CD4-positive, alpha-beta T cell treated with Interleukin-4 for 1 hour (primary cell): ENCODE measurements around the gene PTPRC.

Experiments
- DNase-seq, 2 donors: peaks; one replicate each; pipeline ENCODE4 v3.0.0-alpha.2; 2020 to 2022

The PTPRC gene

DNA sequence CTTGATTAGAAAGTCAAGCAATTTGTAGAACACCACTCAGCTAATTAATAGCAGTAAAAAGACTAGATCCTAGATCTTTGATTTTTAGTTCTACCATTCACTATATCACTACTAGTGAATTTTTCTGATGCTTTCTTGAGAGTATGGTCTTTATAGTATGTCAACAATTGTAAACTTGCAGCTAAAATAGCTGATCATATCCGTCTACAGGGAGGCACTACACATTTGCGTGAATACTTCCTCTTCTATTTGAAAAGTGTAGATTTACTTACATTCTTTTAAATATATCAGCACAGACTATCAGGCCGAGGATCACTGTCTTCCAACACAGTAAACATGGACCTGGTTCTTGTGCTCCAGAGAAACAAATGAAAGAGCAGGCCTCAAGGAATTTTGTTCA is 18.6 kb upstream of the PTPRC start:
- DNase-seq = peak in 1 of 2 donors; percentile 50

DNA sequence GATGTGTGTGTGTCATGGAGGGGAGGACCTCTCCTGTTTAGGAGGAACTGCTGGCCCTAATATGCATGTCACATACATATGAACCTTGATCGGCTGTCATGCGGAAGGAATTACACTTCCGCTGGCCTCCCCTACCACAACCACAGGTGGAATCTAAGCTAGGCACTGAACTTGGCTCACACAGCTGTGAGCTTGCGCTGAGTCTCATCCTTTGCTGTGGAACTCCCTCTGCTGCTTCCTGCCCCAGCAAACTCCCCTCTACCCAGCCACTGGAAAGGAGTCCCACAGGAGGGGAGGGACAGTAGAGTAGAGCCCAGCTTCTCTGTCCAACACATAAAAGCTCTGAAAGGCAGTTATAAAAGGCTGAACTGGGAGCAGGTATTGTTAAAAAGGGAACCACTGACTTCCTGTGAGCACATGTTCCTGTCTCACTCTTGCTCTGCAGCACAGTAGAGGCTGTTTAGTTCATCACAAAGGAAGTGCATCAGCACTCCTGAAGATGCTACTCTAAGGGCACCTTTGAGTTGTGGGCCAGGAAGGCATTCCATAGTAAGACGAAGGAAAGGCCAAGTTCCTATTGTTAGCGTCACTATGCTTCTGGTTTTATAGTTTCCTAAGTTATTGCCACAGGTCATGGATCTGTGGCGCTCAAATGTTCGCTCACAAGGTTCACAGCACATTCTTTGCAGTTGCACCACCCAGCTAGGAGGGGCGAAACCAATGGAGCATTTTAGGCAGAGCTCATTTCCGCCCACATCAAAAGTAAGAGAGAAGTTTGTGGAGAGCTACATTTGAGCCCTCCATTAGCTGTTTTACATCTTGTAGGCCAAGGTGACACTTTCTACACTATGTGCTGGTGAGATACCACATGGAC is 17.7 kb upstream of the PTPRC start:
- peak; percentile 78 to 81 for DNase-seq

DNA sequence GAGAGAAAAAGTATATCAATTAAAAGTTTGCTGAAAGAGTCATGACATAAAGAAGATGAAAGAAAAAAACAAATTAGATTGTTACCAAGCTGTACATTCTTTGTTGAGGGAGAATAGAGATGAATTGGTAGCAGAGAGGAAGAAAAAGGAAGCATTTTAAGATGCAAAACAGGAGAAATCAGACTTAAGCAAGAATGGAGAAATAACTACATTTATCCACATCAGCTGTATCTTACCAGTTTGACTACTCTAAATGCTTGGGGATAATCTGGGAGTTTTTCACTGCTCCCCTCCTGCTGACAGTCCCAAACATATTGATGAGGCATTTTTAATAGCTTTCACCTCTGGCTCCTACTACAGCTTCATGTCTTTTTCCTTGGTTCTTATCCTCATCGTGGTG is 16.8 kb upstream of the PTPRC start:
- no peak for DNase-seq

DNA sequence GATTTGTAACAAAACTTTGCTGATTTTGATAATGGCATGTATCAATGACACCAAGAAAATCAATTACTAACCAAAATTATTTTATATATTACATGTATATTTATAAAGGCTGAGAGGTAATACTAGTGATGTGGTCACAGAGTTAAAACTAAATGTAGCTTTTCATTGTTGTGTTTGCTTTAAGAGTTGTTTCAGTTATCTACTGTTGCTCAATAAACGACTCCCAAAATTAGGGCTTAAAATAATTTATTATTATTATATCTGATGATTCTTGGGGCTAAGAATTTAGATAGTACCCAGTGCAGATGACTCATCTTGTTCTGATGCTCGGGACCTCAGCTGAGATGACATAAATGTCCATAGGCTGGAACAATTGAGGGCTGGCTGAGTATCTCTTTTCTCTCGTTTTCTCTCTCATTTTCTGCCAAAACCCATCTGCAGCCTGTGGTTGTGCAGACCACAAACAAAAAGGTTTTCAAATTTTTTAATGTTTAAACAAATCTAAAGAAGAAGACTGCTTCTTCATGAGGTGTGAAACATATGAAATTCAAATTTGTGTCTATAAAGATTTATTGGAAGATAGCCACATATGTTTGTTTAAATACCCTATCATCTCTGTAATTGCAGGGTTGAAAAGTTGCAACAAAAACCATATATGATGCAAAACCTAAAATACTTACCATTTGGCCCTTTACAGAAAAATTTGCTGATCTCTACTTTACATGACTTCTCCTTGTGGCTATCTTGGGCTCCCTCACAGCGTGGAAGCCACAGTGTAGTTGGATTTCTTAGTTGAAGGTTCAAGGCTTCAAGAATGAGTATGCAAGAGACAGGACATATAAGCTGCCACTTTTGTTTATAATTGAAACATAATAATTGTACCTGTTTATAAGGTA is 14.8 kb upstream of the PTPRC start:
- DNase-seq = peak in 1 of 2 donors; percentile 58

DNA sequence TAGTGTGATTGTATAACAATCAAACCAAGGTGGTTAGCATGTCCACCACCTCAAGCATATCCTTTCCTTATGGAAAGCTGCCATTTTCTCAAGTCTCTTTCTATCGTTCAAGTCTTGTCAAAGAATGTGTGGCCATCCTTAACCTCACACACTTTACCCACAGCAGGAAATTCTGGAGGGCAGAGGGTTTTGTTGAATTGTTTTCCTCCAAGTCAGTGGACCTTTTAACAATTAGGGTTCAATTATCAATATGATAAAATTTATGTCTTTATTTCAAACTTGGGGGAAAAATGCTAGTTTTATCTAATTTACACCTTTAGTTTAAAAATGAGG is 14.2 kb upstream of the PTPRC start:
- no peak for DNase-seq

DNA sequence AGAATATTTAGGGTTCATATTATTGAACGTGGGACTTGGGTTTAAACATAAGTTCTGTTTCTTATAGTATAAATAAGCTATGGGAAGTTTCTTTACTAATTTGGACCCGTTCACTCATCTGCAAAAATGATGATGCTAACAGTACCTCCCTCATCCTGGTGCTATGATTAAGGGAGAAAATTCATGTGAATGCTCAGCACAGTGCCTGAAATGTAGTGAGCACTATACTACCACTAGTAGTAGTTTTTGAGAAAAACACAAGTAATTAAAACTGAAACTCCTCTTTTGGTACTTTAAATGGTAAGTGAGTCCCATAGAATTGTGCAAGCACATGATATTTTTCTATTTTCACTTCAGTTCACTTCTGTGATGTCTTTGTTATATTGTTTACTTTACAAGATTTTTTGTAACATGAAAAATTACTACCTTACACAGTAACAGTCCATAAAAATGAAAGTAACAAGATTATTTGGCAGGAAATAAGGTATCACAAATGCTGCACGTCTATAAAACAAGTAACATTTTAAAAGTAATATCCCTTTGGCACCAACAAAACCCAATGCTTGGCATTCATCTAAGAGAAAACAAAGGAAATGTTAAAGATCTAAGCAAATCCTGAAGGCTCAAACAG is 11.3 kb upstream of the PTPRC start:
- peak in 1 of 2 donors; percentile 59 for DNase-seq

DNA sequence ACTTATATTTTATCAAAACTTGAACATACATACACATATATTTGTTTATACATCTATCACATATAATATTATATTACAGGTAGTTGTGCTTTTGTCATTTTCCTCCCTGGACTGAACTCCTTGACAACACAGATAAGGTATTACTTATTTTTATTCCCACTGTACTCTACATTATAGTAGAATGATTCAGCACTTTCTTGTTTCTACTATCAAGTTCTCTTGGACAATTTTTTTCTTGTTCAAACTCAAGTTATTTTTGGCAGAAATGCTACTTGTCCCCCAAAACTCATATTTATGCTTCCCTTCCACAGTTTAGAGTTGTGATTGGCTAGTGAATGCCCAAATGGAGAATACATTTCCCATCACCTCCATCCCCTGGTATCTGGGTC is 10.8 kb upstream of the PTPRC start:
- DNase-seq = no peak

DNA sequence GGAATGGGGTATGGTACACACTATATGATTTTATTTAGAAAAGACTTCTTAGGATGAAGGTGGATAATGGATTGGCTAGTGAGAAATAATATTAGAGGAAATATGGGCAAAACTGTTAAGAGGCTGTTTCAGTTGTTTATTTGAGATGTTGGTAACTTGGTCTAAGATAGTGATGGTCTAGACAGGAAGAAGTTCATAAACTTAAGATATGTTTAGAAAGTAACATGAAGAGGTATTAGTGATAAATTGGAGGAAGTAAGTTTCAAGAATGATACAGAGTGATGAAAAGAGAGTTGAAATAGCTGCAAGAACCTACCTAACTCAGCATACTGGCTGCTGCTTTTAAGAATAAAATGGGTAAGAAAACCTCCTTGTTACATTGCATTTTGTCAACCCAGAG is 9.2 kb upstream of the PTPRC start:
- DNase-seq = no peak

DNA sequence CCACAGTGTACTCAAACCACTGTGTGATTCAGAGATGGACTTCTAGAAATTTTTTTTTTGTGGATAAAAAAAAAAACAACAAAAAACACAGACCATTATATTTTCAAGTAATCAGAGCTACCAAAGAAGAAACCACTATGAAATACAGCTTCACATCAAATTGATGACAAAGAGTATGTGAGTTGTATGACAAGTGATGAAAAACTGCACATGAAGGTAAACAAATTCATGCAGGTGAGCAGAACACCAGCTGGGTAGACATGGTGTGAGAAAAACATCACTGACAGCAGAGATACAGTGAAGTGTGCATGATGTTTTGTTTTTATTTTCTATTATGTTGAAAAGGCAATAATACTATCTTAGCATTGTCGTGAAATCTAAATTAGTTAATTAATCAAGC is 8.0 kb upstream of the PTPRC start:
- DNase-seq = no peak

DNA sequence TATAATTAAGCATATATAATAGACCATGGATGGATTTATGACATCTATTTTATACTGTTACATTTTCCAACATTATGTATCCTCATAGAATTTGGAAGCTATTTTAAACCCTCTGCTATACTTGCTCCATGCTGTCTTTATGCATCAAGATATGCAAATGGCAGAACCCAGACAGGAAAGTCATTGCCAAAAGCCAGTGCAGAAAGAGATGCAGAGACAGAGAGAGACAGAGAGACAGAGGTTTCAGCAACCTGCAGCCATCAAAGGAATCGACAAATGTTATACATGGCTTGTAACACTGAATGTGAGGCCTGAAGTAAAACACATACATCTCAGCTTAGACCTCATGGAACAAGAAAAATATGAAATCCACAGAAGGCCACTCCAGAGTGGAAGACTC is 7.5 kb upstream of the PTPRC start:
- DNase-seq = no peak

DNA sequence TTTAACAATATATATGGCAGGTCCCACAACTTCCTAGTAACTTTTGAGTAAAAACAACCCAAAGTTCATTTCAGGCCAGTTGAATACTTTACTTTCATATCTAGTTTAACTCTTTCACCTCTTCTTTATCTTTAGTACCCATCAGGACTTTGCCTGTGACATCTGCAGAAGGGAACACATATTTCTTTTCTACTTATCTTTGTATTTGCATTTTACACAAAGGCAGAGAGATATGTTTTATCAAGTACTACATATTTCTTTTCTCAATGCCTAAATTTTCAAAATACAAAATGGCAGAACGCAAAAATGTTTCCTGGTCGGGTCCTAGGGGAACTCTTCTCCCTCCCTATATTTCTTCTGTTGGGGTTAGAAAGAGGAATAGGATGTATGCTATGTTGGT is 6.8 kb upstream of the PTPRC start:
- no peak for DNase-seq

DNA sequence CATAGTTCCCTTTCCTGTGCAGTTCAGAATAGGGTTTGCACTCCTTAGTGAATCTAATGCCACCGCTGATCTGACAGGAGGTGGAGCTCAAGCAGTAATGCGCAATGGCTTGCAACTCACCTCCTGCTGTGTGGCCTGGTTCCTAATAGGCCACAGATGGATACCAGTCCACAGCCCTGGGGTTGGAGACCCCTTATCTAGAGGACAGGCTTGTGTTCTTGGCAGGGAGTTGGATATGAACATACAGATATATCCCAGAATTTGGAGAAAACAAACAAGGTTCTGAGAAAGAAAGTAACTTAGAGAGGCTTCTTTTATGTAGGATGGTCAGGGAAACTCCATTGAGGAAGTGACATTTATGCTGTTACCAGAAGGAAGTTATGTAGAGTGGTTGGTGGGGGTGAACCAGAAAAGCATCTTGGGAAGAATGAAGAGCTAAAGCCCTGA is 5.1 kb upstream of the PTPRC start:
- peak in 1 of 2 donors; percentile 58 for DNase-seq

DNA sequence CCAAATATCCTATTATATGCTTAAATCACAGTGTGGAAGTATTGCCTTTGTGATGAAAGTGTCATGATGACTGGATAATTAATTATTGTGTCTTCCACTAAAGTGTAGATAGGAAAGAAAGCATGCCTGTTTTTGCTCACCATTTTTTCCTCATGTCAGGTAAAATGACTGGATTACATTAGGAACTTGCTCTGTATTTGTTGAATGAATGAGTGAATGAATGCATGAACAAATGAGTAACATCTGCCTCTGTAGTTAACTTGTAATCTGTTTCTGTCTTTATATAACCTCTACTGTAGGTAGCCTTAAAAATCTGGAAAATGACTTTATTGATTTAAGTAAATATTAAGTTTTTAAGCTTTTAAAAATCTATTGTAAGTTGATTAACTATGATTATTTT is 2.9 kb upstream of the PTPRC start:
- DNase-seq = no peak

DNA sequence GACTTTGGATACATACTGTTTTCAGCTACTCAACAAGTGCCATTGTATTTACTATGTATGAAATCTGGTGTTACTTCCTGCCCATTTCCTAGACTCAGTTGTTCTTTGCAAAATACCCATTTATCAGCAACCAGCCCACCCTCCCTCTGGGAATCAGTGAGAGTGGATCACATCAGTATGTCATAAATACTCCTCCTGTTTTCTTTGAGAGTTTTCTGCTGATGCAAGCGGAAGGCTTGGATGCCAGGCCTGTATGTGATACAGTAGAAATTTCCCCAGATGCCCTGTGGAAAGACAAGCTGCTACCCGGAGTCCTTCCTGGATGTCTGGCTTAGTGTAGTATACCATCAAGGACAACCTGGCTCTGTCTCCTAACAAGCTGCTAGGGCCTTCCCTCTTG is 2.4 kb upstream of the PTPRC start:
- DNase-seq = no peak

DNA sequence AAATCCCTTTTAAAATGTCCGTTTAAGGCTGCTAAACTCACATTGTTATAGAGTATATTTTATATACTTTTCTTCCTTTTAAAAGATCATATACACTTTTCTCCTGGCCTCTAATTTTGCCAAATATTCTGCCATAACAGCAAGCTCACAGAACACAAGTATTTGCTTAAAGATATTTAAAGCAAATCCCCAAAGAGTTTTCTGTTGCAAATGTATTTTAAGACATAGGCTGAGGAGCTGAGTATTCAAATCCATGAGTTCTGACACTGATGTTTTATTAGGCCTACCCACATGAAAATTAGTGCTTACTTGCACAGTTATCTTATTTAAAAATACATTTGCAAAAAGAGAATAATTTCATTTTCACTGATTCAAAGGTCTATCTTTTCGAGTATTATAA is 1.7 kb upstream of the PTPRC start:
- DNase-seq = no peak

DNA sequence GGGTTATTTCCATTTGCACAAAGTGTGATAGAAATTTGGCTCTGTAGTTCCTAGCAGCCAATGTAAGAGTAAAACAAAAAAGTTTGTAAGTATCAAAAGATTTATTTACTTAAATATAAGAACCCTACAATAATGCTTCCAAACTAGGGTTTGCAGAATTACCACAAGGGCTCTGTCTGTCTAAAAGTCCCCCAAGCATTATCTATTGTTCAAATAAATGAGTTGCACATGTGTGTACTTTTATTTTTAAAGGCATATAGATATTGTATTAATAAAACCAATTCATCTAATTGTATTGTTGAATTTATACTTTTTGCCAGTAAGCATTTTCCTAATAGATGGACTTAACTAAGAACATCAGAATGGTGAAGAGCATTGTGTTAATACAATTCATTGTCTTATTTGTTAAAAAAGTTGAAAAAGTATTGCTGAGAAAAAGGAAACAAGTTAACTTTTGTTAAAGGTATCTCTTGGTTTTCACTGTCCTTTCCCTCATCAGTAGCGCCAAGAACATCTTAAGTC is 863 bp upstream of the PTPRC start:
- no peak for DNase-seq

DNA sequence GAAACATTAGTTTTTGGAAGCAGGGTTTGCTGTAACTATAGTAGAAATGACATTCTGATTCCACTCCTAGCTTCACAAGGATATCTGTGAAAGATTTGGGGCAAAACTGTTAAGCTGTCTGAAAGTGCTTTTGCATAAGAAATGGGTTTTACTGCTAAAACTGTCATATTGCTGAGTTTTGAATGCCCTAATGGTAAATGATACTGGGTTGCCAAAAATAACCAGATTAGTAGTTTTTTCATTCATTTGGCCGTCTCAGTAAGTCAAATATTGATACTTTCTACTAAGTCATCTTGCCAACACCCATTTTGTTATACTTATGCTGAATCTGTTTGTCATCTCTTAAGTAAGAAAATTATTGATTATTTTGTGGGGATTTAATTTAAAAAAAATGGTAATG is 399 bp upstream of the PTPRC start:
- DNase-seq = no peak

DNA sequence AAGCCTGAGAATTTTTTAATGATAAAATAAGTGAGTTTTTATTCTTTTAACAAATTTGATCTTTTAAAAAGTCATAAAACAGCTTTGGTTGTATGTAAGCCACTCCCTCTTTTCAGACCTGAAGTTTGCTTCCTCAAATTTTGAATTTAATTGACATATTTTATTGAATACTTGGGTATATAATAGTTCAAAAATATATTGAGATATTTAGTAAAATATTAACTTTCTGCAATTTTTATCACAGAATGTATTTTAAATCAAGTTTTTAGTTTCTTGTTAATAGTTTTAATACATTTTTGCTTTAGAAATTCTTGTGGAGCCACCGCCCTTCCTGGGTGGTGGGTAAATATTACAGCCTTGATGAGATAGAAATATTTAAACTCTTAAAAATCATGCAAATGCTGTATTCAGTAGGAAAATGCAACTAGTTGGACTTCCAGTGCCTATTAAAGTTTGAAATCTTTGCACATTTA is 867 bp downstream of the PTPRC start:
- peak in 1 of 2 donors; percentile 63 for DNase-seq

DNA sequence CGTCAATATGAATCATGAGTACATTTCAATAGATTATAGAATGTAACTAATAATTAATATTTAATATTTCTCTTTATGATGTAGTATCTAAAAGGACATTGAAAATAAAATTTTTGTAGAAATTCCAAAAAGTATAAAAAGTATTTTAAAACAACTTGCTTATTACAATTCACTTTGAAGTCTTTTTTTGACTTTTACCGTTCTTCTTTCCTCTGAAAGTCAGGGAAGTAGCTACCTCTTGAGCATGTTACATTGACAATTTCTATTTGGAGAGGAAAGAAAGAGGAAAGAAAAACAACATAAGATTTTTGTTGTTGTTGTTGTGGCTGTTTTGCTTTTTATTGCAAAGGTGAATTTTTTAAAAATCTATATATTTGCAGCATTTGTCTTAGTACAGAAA is 1.3 kb downstream of the PTPRC start:
- DNase-seq = no peak

DNA sequence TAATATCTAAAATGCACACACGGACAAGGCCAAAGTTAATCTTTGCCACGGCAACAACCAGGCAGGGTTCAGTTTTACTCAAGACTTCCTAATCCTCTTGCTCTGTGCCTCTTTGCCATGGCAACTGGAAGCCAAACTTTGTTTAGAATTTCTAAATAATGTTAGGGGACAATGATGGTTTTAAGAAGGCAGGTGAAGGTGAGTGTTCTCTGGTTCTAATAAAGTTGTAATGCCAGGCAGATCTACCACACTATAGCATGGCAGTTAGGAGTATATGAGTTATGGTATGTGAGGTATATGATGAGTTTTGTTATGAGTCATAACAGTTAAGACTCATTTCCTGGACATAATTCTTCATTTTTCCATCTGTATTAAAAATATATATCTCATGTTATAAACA is 2.7 kb downstream of the PTPRC start:
- peak; percentile 69 to 88 for DNase-seq

DNA sequence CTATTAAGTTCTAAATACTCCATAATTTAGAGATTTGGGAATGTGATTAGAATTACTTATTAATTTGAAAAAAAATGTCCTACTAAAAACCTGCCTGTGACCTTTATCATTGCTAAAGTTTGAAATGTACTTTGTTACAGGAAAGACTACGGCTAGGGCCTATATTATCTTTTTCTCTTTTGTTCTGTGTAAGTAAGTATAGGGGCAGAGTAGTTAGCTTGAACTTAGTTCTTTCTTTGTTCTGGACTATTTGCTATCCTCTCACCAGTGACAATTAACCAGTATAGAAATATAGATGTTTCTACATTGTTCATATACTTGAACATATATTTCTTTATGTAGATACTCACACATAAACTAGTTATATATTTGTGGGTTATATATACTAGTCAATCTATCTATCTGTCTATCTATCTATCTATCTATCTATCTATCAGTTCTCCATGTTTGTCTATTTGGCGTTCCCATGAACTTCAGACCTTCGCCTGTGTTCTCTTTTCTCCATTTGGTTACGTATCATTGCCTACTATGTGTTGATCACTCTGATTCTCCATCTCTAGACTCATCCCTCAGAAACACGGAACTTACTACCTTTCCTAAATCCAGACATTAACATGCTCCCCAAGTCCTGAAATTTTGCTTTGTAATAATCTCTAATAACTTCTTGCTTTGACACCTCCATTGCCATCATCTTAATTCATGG is 3.3 kb downstream of the PTPRC start:
- no peak for DNase-seq

DNA sequence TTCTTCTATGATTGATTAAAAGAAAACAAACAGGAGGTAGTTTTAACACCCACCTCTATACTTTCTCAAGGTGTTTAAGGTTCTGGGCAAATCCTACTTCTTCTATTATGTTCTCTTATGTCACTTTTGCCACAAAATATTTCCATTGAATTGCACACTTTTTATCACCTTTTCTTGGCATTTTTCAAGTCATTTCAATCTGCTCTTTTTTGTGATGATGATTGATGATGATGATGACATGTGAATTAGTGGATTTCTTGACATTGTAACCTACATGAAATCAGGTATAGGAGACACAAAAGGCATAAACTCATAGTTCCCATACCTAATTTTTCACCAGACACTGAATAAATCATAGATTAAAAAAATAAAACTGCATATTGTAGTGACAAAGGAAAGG is 4.1 kb downstream of the PTPRC start:
- no peak for DNase-seq

DNA sequence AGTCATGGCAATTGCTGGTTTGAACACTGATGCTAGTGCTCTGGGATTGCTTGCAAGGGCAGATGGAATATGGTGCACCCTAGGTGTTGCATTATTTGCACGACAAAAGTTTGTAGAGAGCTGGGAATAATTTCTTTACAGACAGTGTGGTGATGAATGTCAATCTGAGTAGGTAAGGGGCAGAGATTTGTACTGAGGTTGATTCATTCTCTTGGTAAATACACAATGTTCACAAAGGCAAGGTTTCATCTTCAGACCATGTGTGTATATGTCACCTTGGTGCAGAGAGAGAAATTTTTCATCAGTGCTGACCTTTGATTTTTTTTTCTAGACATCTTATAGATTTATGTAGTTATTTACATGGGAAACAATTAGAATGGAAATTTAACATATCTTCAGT is 5.0 kb downstream of the PTPRC start:
- peak in 1 of 2 donors; percentile 39 for DNase-seq
